ENCODE measurements around the gene MYRIP.

Gene MYRIP

DNA sequence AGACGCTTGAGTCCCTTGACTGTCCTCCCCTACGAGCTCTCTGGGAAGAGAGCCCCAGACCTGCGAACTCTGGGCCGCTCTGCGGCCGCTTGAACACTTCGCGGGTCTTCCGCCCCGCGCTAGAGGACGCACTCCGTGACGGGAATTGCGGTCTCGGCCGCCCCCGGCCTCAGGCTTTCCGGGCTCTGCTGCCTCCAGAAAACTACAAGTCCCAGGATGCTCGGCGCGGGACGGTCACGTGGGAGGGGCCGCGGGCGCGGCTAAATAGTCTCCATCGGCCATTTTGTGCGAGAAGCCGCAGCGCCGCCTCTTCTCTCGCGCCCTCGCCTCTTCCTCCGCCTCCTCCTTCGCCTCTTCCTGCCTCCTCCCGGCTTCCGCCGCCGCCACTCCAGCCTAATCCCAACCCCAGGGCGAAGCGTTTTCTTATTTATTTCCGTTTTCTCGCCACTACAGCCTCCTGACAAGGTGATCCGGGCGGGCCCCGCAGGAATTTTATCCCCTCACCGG lies 500.1 kb downstream of the MYRIP start, which contains the start of gene EIF1B:
EIF1B (plus strand) TSS at position 290 of the 507 bp plus-strand sequence. CDS start 235 bp downstream, outside the sequence.
- in situ Hi-C loops (cut with MboI; ENCODE audit: low sequenced_read_pairs) = no loop called here

All from HL-60/S4 treated with retinoic acid at 250 ng/mL for 4 days and 3 days (cell line).